Measurements from ENCODE around the gene SUSD3.

Gene SUSD3

DNA sequence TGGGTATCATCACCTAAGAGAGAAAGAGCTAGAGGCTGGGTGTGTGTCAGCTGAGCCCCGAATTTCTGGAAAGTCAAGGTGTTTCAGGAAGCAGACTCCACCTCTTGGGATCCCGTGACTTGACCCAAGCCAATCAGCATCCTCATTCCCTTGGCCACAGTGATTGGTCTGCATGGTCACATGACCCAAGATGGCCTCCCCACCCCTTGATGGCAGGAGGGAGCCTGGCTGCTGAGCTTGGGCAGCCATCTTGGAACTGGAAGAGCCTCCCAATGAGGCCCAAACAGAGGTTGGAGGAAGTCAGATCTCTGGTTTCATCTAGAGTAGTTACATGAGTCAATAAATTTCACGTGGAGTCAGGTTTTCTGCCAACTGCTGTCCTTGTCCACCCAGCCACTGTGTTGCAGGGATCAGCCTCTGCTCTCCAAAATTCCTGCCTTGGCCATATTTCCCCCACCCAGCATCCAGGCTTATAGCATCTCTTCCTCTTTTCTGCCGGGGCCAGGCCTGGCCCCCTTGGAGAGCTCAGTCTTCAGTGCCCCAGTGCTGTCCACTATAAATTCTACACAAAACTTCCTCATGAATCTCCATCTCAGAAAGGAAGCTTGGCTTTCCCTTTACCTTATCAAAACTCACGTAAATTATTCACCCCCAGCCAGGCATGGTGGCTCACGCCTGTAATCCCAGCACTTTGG, 17.2 kb upstream of the SUSD3 start:
- Histone ChIP-seq H3K27me3 (ENCODE audit: insufficient read depth, poor library complexity, severe bottlenecking) (no peaks in the 10 kb centered on the region), H3K4me1 (ENCODE audit: insufficient read depth, poor library complexity, severe bottlenecking) (no peaks in the 10 kb centered on the region), H3K36me3 (ENCODE audit: low read depth) (no peaks in the 10 kb centered on the region), H3K4me3 (ENCODE audit: severe bottlenecking) (no peak overlapping the region), H3K9me3 (ENCODE audit: severe bottlenecking) (no peaks in the 10 kb centered on the region), H3K27ac (ENCODE audit: poor library complexity, severe bottlenecking) (no peak overlapping the region)
- TF ChIP-seq, protein P1, sequence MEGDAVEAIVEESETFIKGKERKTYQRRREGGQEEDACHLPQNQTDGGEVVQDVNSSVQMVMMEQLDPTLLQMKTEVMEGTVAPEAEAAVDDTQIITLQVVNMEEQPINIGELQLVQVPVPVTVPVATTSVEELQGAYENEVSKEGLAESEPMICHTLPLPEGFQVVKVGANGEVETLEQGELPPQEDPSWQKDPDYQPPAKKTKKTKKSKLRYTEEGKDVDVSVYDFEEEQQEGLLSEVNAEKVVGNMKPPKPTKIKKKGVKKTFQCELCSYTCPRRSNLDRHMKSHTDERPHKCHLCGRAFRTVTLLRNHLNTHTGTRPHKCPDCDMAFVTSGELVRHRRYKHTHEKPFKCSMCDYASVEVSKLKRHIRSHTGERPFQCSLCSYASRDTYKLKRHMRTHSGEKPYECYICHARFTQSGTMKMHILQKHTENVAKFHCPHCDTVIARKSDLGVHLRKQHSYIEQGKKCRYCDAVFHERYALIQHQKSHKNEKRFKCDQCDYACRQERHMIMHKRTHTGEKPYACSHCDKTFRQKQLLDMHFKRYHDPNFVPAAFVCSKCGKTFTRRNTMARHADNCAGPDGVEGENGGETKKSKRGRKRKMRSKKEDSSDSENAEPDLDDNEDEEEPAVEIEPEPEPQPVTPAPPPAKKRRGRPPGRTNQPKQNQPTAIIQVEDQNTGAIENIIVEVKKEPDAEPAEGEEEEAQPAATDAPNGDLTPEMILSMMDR (IDR thresholded peaks at IDR 0.05; ENCODE audit: poor library complexity, severe bottlenecking), result no peak
- ATAC-seq (ENCODE audit: low read depth) (no peak), DNase-seq (ENCODE audit: low spot score) (no peak)

DNA sequence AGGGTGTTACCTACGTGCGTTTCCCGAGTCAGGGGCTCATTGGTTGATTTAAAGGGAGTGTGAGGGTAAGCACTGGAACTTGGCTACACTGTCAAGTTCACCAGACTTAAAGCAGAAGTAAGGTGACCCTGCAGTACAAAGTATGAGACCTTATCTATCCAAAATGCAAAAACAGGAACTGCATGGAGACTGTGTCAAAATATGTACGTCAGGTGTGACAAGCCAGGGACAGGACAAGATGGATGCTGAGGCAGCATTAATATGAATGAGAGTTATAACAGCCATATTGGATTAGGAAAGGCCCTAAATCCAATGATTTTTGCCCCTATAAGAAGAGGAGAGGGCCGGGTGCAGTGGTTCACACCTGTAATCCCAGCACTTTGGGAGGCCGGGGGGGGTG, 15.4 kb upstream of the SUSD3 start:
- TF ChIP-seq, protein P1 (IDR thresholded peaks at IDR 0.05; ENCODE audit: poor library complexity, severe bottlenecking), result no peak
- Histone ChIP-seq H3K4me1 (ENCODE audit: insufficient read depth, poor library complexity, severe bottlenecking) (no peaks in the 10 kb centered on the region), H3K9me3 (ENCODE audit: severe bottlenecking) (no peaks in the 10 kb centered on the region), H3K27me3 (ENCODE audit: insufficient read depth, poor library complexity, severe bottlenecking) (no peaks in the 10 kb centered on the region), H3K36me3 (ENCODE audit: low read depth) (no peaks in the 10 kb centered on the region), H3K27ac (ENCODE audit: poor library complexity, severe bottlenecking) (no peak overlapping the region), H3K4me3 (ENCODE audit: severe bottlenecking) (no peak overlapping the region)
- no peak for ATAC-seq (ENCODE audit: low read depth)
- no peak for DNase-seq (ENCODE audit: low spot score)

DNA sequence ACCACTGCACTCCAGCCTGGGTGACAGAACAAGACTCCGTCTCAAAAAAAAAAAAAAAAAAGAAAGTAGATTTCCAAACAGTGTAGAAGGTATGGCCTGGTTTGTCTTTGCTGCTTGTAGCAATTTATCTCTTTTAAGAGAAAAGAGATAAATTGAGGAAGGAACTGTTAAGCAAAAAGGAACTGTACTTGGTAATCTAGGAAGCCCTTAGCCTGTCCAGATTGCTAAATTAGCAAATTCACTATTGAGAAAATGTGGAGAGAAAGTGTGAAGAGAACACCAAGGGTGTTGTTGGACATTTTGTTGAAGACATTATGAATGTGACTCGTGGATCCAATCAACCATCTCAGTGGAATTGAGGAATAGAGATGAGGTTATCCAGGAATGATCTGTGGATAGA, 13.0 kb upstream of the SUSD3 start:
- TF ChIP-seq, protein P1 (IDR thresholded peaks at IDR 0.05; ENCODE audit: poor library complexity, severe bottlenecking), result no peak
- DNase-seq (ENCODE audit: low spot score), result no peak
- H3K27ac ChIP-seq (ENCODE audit: poor library complexity, severe bottlenecking), result no peak overlapping the region
- no peaks in the 10 kb centered on the region for H3K9me3 ChIP-seq (ENCODE audit: severe bottlenecking)
- H3K36me3 ChIP-seq (ENCODE audit: low read depth), result no peaks in the 10 kb centered on the region
- no peak overlapping the region for H3K4me3 ChIP-seq (ENCODE audit: severe bottlenecking)
- no peaks in the 10 kb centered on the region for H3K4me1 ChIP-seq (ENCODE audit: insufficient read depth, poor library complexity, severe bottlenecking)
- H3K27me3 ChIP-seq (ENCODE audit: insufficient read depth, poor library complexity, severe bottlenecking), result no peaks in the 10 kb centered on the region
- ATAC-seq (ENCODE audit: low read depth), result no peak

DNA sequence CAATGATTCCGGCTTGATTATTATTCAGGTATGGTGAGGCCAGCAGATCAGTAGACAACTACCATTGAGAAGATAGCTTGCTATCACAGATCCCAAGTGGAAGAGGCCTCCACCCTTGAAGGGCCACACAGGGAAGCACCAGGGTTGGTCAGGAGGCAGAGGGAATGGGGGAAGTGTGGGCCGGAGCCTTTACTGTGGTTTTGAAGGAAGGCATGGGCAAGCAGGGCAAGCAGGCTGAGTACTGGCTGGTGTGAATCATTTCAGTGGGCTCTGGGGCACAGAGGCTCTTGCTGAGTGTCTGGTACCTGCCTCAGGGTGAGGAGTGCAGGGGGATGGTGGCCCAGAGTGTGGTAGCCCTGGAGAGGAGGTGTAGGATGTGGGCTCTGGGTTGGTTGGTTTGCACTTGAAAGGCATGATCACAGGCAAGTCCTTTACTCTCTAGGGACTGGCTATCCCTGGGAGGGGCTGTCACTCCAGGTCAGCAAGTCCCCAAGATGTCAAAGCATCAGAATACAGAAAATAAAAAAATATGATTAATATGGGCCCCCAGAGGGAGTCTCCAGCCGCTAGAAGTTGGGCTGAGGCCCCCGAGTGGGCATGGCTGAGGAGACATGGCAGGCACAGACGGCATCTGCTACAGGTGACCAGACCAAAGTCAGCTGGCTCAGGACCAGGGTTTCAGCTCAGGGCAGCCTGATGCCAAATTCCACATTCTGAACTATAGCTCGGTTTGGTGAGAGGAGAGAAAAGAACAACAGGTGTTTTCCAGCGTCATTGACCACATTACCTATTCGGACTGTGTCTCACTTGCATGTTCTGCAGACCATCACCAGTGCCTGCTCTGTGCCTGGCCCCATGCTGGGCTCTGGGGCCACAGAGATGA, 9.7 kb upstream of the SUSD3 start:
- TF ChIP-seq, protein P1 (IDR thresholded peaks at IDR 0.05; ENCODE audit: poor library complexity, severe bottlenecking), result no peak
- H3K36me3 ChIP-seq (ENCODE audit: low read depth), result no peaks in the 10 kb centered on the region

More for the DNA sequence above, 9.7 kb upstream of the SUSD3 start:
- Histone ChIP-seq H3K27me3 (ENCODE audit: insufficient read depth, poor library complexity, severe bottlenecking) (no peaks in the 10 kb centered on the region), H3K4me3 (ENCODE audit: severe bottlenecking) (no peak overlapping the region), H3K9me3 (ENCODE audit: severe bottlenecking) (no peaks in the 10 kb centered on the region), H3K27ac (ENCODE audit: poor library complexity, severe bottlenecking) (no peak overlapping the region), H3K4me1 (ENCODE audit: insufficient read depth, poor library complexity, severe bottlenecking) (no peaks in the 10 kb centered on the region)
- DNase-seq (ENCODE audit: low spot score) (peak; percentile 18), ATAC-seq (ENCODE audit: low read depth) (no peak)

Measured in RWPE2 (cell line).